ENCODE results near the gene COX6B2.

COX6B2 gene

GRCh38 chr19:55336101-55336500 lies 18.4 kb downstream of the COX6B2 start:
- POLR2A ChIA-PET: no interaction called here
- CTCF ChIA-PET: interaction anchor here (1.9 kb wide), 1 partner anchor 34 kb away, joined by 11 read pairs; no protein-coding TSS in a partner anchor
- Histone ChIP-seq H3K27ac (ENCODE audit: extremely low read depth, low read depth, low read length) (no peak overlapping the region), H3K4me3 (ENCODE audit: low read depth, low read length) (no peak overlapping the region), H3K9me3 (ENCODE audit: control insufficient read depth, insufficient read depth, low read depth, low read length) (no peaks in the 10 kb centered on the region), H3K36me3 (ENCODE audit: control insufficient read depth in 2 of 2, insufficient read depth in 1 of 2, low read length in 2 of 2) (no peaks in the 10 kb centered on the region; a peak in 1 of 3 replicates), H3K4me1 (ENCODE audit: control insufficient read depth, insufficient read depth, low read length) (peaks cover 12% of the 10 kb centered on the region)
- TF ChIP-seq ZNF670 (tag by site-specific recombination; IDR thresholded peaks at IDR 0.05; ENCODE audit: low read depth): no peak
- no peak for TF ChIP-seq ZNF843 (tag by site-specific recombination; IDR thresholded peaks at IDR 0.05)
- TF ChIP-seq ZXDB (tag by site-specific recombination; IDR thresholded peaks at IDR 0.05): no peak
- no peak for TF ChIP-seq ZNF621 (tag by site-specific recombination; IDR thresholded peaks at IDR 0.05)
- TF ChIP-seq ATF2 (tag by site-specific recombination; IDR thresholded peaks at IDR 0.05; ENCODE audit: low read depth): no peak
- TF ChIP-seq GLIS2 (tag by site-specific recombination; IDR thresholded peaks at IDR 0.05): no peak
- no peak for TF ChIP-seq ZNF488 (tag by site-specific recombination; IDR thresholded peaks at IDR 0.05)
- TF ChIP-seq ZEB2 (tag by site-specific recombination; IDR thresholded peaks at IDR 0.05): no peak
- TF ChIP-seq ZNF692 (tag by site-specific recombination; IDR thresholded peaks at IDR 0.05): no peak
- TF ChIP-seq MZF1 (tag by site-specific recombination; IDR thresholded peaks at IDR 0.05; ENCODE audit: borderline replicate concordance): no peak
- TF ChIP-seq GLIS1 (tag by site-specific recombination; IDR thresholded peaks at IDR 0.05): no peak
- TF ChIP-seq ZIC2 (tag by site-specific recombination; IDR thresholded peaks at IDR 0.05): no peak
- TF ChIP-seq ZNF48 (tag by site-specific recombination; IDR thresholded peaks at IDR 0.05): no peak
- no peak for TF ChIP-seq ZNF121 (tag by site-specific recombination; IDR thresholded peaks at IDR 0.05)
- TF ChIP-seq BCL11A (tag by site-specific recombination; IDR thresholded peaks at IDR 0.05; ENCODE audit: low read depth): no peak

GRCh38 chr19:55333870-55334269 lies 20.6 kb downstream of the COX6B2 start:
- CTCF ChIA-PET: interaction anchor here (2.3 kb wide), 1 partner anchor 84 kb away, joined by 8 read pairs; no protein-coding TSS in a partner anchor
- TF ChIP-seq ZNF423 (tag by site-specific recombination; IDR thresholded peaks at IDR 0.05): no peak
- 0 out of 2 replicates have a peak, but pooled peaks have one; percentile 37 for TF ChIP-seq PATZ1 (tag by site-specific recombination; IDR thresholded peaks at IDR 0.05)
- TF ChIP-seq MZF1 (tag by site-specific recombination; IDR thresholded peaks at IDR 0.05; ENCODE audit: borderline replicate concordance): no peak
- TF ChIP-seq ZNF658 (tag by site-specific recombination; IDR thresholded peaks at IDR 0.05): no peak
- 0 out of 2 replicates have a peak, but pooled peaks have one; percentile 33 for TF ChIP-seq FEZF1 (tag by site-specific recombination; IDR thresholded peaks at IDR 0.05)
- no peak for TF ChIP-seq ZNF529 (tag by site-specific recombination; IDR thresholded peaks at IDR 0.05; ENCODE audit: insufficient replicate concordance)
- no peak for TF ChIP-seq OSR2 (tag by site-specific recombination; IDR thresholded peaks at IDR 0.05)
- TF ChIP-seq ZBTB17 (tag by site-specific recombination; IDR thresholded peaks at IDR 0.05): 0 out of 2 replicates have a peak, but pooled peaks have one; percentile 21
- 0 out of 2 replicates have a peak, but pooled peaks have one; percentile 22 for TF ChIP-seq ZNF449 (tag by site-specific recombination; IDR thresholded peaks at IDR 0.05)
- TF ChIP-seq ZNF366 (tag by site-specific recombination; conservative IDR thresholded peaks at IDR 0.05): peak; percentile 26; the same call in 1 of the 2 replicates
- TF ChIP-seq ZNF311 (tag by site-specific recombination; IDR thresholded peaks at IDR 0.05; ENCODE audit: borderline replicate concordance): no peak
- no peak for TF ChIP-seq TRIM28 (IDR thresholded peaks at IDR 0.05; ENCODE audit: borderline replicate concordance, low read length)
- TF ChIP-seq SP7 (tag by site-specific recombination; IDR thresholded peaks at IDR 0.05): peak; percentile 64; the same call in 1 of the 2 replicates
- TF ChIP-seq ZNF600 (tag by site-specific recombination; IDR thresholded peaks at IDR 0.05): peak; percentile 66; the same call in 1 of the 2 replicates

More at GRCh38 chr19:55333870-55334269, 20.6 kb downstream of the COX6B2 start:
- Histone ChIP-seq H3K27ac (ENCODE audit: extremely low read depth, low read depth, low read length) (no peak overlapping the region), H3K9me3 (ENCODE audit: control insufficient read depth, insufficient read depth, low read depth, low read length) (no peaks in the 10 kb centered on the region), H3K36me3 (ENCODE audit: control insufficient read depth in 2 of 2, insufficient read depth in 1 of 2, low read length in 2 of 2) (no peaks in the 10 kb centered on the region; a peak in 1 of 3 replicates), H3K4me3 (ENCODE audit: low read depth, low read length) (no peak overlapping the region), H3K4me1 (ENCODE audit: control insufficient read depth, insufficient read depth, low read length) (peaks cover 3% of the 10 kb centered on the region; the same call in 1 of the 2 replicates)
- POLR2A ChIA-PET: no interaction called here

Measured in HEK293 (cell line).